NCI-H187 treated with DMSO at 0.1 percent for 48 hours (cell line): ENCODE data around the gene WNK4.
A peak's percentile ranks its signal among the peaks of the same experiment; 100 is the strongest.

Experiments used
- DNase-seq: peaks from one replicate; lab custom pipeline; 2025; lab: John Stamatoyannopoulos, UW

Gene WNK4

DNA sequence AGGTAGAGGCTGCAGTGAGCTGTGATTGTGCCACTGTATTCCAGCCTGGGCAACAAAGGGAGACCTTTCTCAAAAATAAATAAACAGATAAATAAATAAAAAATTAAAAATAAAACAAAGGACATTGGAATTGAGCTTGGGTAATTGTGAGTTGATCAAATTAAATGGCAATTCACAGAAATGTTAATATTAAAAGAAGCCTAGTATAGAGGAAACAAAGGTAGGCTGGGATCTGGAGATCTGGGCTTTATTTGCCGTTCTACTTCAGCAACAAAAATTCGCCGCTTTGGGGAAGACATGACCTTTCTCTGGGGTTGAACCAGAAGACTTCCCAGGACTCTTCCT is 7.5 kb upstream of the WNK4 start:
- DNase-seq, result no peak

GRCh38 chr17:42773290-42774035 is 6.9 kb upstream of the WNK4 start, which contains the start of gene VPS25:
Gene VPS25 (plus strand): TSS chr17:42773449. CDS start chr17:42773476, 27 bp downstream.
- DNase-seq, result peak; percentile 4

DNA sequence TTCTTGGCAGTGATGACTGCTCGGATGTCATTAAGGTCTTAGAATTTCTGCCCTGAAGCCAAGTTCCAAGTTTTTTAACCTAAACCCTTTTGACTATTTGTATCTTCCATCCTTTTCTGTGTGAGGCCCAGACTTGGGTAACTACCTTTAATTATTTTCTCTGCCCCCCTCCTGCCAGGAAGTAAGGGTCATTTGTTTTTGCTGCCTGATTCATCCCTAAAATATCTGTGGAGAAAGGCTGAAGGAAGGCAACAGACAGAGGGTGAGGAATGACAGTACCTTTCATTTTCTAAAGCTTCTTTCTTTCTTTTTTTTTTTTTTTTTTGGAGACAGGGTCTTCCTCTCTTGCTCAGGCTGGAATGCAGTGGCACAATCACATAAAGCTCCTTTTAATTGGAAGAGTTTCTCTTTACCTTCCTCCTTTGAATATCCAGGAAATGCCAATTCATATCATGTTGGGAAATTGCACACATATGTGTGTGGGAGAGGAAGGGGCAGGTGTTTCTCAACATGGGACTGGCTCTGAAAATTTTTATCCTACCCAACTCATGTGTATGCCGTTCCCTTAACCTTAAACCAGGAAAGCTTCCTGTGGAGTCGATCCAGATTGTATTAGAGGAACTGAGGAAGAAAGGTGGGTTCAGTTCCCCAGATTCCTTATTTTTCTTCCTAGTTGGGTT is 6.2 kb upstream of the WNK4 start:
- no peak for DNase-seq

DNA sequence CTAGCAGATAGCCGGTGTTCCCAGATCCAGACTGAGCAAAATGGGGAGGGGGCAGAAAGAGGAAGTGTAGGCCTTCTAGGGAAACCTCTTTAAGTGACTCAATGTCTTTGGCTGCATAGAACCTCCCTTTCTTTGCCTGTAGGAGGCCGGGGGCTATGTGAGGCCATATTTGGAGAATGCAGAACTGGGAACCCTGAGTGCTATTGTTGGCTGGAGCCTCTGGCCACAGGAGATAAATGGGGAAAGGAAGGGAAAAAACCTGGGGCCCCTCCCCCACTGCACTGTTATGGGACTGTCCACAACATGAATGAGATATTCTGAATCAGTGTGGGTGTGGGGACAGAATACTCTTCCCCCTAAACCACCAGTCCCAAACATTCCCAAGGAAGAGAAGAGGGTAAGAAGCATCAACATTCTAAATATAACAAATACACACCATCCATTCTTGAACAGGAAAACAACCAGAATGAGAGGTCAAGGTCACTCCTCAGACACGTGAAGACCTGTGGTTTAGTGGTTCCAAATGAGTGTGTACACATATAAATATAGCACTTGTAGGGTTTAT is 4.8 kb upstream of the WNK4 start:
- no peak for DNase-seq

- DNase-seq, result no peak
Observed at GRCh38 chr17:42778570-42778969, 1.8 kb upstream of the WNK4 start.

DNA sequence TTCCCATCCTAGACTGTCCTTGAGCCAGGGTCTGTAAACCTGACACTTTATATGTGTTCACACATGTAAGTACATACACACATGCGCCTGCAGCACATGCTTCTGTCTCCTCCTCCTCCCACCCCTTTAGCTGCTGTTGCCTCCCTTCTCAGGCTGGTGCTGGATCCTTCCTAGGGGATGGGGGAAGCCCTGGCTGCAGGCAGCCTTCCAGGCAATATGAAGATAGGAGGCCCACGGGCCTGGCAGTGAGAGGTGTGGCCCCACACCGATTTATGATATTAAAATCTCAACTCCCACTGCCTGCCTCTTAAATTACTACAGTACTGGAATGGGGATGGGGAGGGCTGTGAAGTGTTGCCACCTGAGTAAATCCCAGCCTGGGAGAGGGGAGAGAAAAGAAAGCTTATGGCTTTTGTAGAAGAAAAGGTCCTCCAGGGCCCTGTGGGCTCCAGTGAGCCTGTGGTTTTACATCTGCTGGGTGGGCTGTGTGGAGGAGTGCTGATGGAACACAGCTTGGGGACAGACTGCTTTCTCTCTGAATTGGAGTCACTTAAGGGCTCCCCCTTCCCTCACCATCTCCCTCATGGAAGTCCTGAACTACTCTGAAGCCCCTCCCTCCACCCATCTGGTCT is 990 bp upstream of the WNK4 start:
- DNase-seq, result no peak

- no peak for DNase-seq
Observed at GRCh38 chr17:42780851-42781638, 635 bp downstream of the WNK4 start.

DNA sequence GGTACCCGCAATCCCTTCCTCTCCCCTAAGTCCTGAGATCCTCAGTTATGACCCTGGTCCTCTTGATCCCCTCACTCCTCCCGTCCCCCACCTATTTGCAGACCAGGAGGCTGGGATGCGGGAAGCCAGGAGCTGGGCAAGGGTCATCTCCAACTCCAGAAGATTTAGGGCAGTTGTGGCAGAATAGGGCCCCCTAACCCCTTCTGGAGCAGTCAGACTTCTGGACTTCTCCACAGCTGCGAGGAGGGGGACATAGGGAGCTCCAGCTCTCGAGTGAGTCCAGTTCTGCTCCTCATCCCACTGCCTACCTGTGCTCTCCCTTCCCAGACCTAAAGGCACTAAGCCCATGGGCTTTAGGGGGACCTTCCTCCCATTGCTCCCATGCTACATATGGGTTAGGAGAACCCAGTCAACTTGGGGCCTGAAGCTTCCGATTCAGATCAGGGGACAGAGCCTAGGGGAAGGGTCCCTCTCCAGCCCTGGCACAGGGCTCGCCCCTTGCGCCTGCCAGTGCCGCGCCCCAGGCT is 1.3 kb downstream of the WNK4 start:
- DNase-seq, result no peak

- no peak for DNase-seq
Observed at GRCh38 chr17:42782166-42783061, 2.0 kb downstream of the WNK4 start.

GRCh38 chr17:42783062-42783790 is 2.8 kb downstream of the WNK4 start:
- DNase-seq, result no peak

DNA sequence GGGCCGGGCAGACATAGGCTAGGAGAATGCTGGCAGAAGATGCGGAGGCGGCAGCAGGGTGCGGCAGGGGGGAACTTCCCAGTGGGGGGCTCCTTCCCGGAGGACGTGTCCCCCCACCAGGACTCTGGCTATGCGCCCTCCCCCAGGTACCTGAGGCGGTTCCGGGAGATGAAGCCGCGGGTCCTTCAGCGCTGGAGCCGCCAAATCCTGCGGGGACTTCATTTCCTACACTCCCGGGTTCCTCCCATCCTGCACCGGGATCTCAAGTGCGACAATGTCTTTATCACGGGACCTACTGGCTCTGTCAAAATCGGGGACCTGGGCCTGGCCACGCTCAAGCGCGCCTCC is 3.4 kb downstream of the WNK4 start:
- no peak for DNase-seq

DNA sequence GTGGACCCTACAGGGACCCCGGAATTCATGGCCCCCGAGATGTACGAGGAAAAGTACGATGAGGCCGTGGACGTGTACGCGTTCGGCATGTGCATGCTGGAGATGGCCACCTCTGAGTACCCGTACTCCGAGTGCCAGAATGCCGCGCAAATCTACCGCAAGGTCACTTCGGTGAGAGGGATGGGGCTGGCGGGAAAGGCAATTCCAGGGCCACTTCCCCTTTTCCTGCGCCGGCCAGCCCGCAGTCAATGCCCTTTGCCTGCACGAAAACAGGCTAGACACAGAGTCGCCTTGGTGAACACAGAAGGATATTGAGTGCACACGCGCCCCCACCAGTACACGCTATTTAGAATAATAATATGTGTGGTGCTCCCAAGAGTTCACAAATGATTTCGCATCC is 4.0 kb downstream of the WNK4 start:
- DNase-seq, result no peak

GRCh38 chr17:42784811-42785592 is 4.6 kb downstream of the WNK4 start:
- DNase-seq, result no peak

GRCh38 chr17:42787266-42787665 is 6.9 kb downstream of the WNK4 start:
- DNase-seq, result no peak

DNA sequence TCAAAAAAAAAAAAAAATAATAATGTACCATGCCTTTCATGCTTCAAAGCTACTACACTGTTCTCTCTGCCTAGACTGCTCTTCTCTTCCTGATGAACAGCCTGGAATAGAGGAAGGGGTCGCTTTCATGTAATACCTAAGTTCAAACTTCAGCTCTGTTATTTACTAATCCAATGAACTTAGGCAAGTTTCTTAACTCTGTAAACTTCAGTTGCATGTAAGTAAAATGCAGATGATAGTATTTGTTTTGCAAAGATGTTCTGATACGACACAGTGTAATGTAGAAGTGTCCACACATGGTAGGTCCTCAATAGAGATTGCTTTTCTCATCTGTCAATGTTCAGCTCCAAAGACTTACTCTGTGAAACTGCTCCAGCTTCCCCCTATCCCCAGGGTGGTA is 11.5 kb downstream of the WNK4 start:
- no peak for DNase-seq

- DNase-seq, result no peak
Observed at GRCh38 chr17:42792545-42792944, 12.1 kb downstream of the WNK4 start.

DNA sequence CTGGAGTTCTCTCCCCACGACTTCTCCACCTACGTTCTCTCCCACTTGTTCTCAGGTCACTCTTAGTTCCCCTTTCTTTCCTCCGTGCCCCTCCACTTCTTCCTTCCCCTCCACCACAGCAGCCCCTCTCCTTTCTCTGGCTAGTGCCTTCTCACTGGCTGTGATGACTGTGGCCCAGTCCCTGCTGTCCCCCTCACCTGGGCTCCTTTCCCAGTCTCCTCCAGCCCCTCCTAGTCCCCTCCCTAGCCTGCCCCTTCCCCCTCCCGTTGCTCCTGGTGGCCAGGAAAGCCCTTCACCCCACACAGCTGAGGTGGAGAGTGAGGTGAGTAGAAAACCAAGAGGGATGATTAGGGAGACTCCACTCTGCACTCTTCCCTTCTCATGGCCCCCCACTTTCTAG is 14.7 kb downstream of the WNK4 start:
- DNase-seq, result no peak

DNA sequence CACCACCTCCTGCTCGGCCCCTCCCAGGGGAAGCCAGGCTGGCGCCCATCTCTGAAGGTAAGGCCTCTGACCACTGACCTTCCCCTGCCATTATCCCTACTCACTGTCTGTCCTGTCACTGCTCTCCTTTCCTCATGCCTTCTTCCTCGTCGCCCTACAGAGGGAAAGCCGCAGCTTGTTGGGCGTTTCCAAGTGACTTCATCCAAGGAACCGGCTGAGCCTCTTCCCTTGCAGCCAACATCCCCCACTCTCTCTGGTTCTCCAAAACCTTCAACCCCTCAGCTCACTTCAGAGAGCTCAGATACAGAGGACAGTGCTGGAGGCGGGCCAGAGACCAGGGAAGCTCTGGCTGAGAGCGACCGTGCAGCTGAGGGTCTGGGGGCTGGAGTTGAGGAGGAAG is 15.1 kb downstream of the WNK4 start:
- DNase-seq, result no peak

- DNase-seq, result no peak
Observed at GRCh38 chr17:42796066-42796758, 15.8 kb downstream of the WNK4 start.
